Frontal cortex (tissue), 4 donors: ENCODE data around the gene ULBP2. TPM values are rescaled to one million over a fixed set of nuclear protein-coding genes. Genes with fewer than 3 reads are reported as not detected.
A peak's percentile ranks its signal among the peaks of the same experiment; 100 is the strongest.
"Not testable (repeated sequence)": the region's sequence is repeated elsewhere in the genome, so short reads cannot be mapped to it uniquely, and the experiment has no call there.

ENCODE experiments used
- DNase-seq, 2 donors: peaks; one replicate each; pipeline ENCODE4 v3.0.0; 2012; ENCODE audit warnings: low spot score in 2 of 2
- FAIRE-seq: peaks from 2 replicates; lab custom pipeline; 2012; peaks lifted over from hg19 to GRCh38; lab: Jason Lieb, UNC
- total RNA-seq: library from RNA; depleted of rRNA; stranded (reverse); fragments of >200 nt; gene quantifications from one replicate; pipeline ENCODE4 v1.2.3, GENCODE V29; 2014
- donor health status: control.
- donor health status: control.
- donor health status: control.

ULBP2 gene
- total RNA-seq, 1 donor from 2014 or later = 5.3 TPM

- FAIRE-seq (no peak), DNase-seq (no peak)
Measured at GRCh38 chr6:149924933-149925252, 16.9 kb upstream of the ULBP2 start.

- DNase-seq = no peak
- no peak for FAIRE-seq
Measured at GRCh38 chr6:149925253-149925973, 16.4 kb upstream of the ULBP2 start.

GRCh38 chr6:149925974-149926777, 15.6 kb upstream of the ULBP2 start:
- DNase-seq = no peak
- FAIRE-seq = no peak

GRCh38 chr6:149927025-149927424, 14.8 kb upstream of the ULBP2 start:
- not testable (repeated sequence) for DNase-seq
- FAIRE-seq = peak; percentile 87

- DNase-seq (no peak), FAIRE-seq (no peak)
Measured at GRCh38 chr6:149929422-149929821, 12.4 kb upstream of the ULBP2 start.

GRCh38 chr6:149931501-149931900, 10.3 kb upstream of the ULBP2 start:
- FAIRE-seq = no peak
- DNase-seq = no peak

GRCh38 chr6:149933036-149933435, 8.8 kb upstream of the ULBP2 start:
- DNase-seq (no peak), FAIRE-seq (no peak)

GRCh38 chr6:149933461-149933860, 8.4 kb upstream of the ULBP2 start:
- no peak for DNase-seq
- FAIRE-seq = no peak

GRCh38 chr6:149934249-149935156, 7.3 kb upstream of the ULBP2 start:
- FAIRE-seq = peak; percentile 28
- DNase-seq = peak; percentile 54 to 59

GRCh38 chr6:149935246-149935645, 6.6 kb upstream of the ULBP2 start:
- no peak for DNase-seq
- FAIRE-seq = no peak

GRCh38 chr6:149935668-149936067, 6.1 kb upstream of the ULBP2 start:
- DNase-seq = no peak
- no peak for FAIRE-seq

- no peak for FAIRE-seq
Measured at GRCh38 chr6:149936743-149937142, 5.1 kb upstream of the ULBP2 start.

GRCh38 chr6:149938013-149938570, 3.7 kb upstream of the ULBP2 start:
- FAIRE-seq, DNase-seq: not testable (repeated sequence)

More at GRCh38 chr6:149936743-149937142, 5.1 kb upstream of the ULBP2 start:
- no peak for DNase-seq

- FAIRE-seq (no peak), DNase-seq (no peak)
Measured at GRCh38 chr6:149938571-149939355, 3.1 kb upstream of the ULBP2 start.

- DNase-seq = no peak
Measured at GRCh38 chr6:149939356-149939648, 2.5 kb upstream of the ULBP2 start.

GRCh38 chr6:149939909-149940671, 1.7 kb upstream of the ULBP2 start:
- FAIRE-seq (no peak), DNase-seq (no peak)

More at GRCh38 chr6:149939356-149939648, 2.5 kb upstream of the ULBP2 start:
- FAIRE-seq = no peak

GRCh38 chr6:149940672-149940982, 1.2 kb upstream of the ULBP2 start:
- FAIRE-seq = no peak

GRCh38 chr6:149942461-149942829, 631 bp downstream of the ULBP2 start:
- FAIRE-seq (no peak), DNase-seq (no peak)

More at GRCh38 chr6:149940672-149940982, 1.2 kb upstream of the ULBP2 start:
- DNase-seq = no peak

GRCh38 chr6:149943321-149943720, 1.5 kb downstream of the ULBP2 start:
- not testable (repeated sequence) for DNase-seq, FAIRE-seq
